HEK293T (cell line): ENCODE data around the gene MAPK8IP2.
A peak's percentile ranks its signal among the peaks of the same experiment; 100 is the strongest.

Experiments used
- CTCF ChIA-PET: fragments of 350-600 bp; formaldehyde crosslinking; extraction: SDS; loops from one replicate; lab custom pipeline; 2021; ENCODE audit warnings: antibody characterized with exemption, inconsistent platforms; lab: Yijun Ruan, JAX
- POLR2A ChIA-PET: fragments of 350-600 bp; formaldehyde crosslinking; extraction: SDS; loops from one replicate; lab custom pipeline; 2020; ENCODE audit warnings: antibody characterized with exemption, inconsistent platforms; lab: Yijun Ruan, JAX
- DNase-seq: peaks from one replicate; pipeline ENCODE4 v3.0.0; 2012; ENCODE audit warnings: mixed read lengths; ENCODE audit errors: extremely low spot score
- ARNT ChIP-seq: fragments of 450-650 bp; IDR thresholded peaks from 2 replicates; pipeline ENCODE4 v1.6.1; 2017; ENCODE audit warnings: mild to moderate bottlenecking
- BHLHE40 ChIP-seq: fragments of 450-650 bp; IDR thresholded peaks from 2 replicates; pipeline ENCODE4 v1.6.1; 2016; ENCODE audit warnings: mild to moderate bottlenecking, moderate library complexity, borderline replicate concordance
- CTBP1 ChIP-seq: fragments of 450-650 bp; IDR thresholded peaks from 2 replicates; pipeline ENCODE4 v1.6.1; 2016; ENCODE audit warnings: borderline replicate concordance
- ELF4 ChIP-seq: fragments of 450-650 bp; IDR thresholded peaks from 2 replicates; pipeline ENCODE4 v1.6.1; 2017; ENCODE audit warnings: antibody characterized with exemption
- FOXA1 ChIP-seq: fragments of 450-650 bp; IDR thresholded peaks from 2 replicates; pipeline ENCODE4 v1.6.1; 2016; ENCODE audit warnings: mild to moderate bottlenecking
- FOXK2 ChIP-seq: fragments of 450-650 bp; IDR thresholded peaks from 2 replicates; pipeline ENCODE4 v1.6.1; 2016; ENCODE audit warnings: mild to moderate bottlenecking
- FOXM1 ChIP-seq: fragments of 450-650 bp; IDR thresholded peaks from 2 replicates; pipeline ENCODE4 v1.6.1; 2017; ENCODE audit warnings: mild to moderate bottlenecking, borderline replicate concordance
- HDGF ChIP-seq: fragments of 450-650 bp; IDR thresholded peaks from 2 replicates; pipeline ENCODE4 v1.6.1; 2017; ENCODE audit warnings: antibody characterized with exemption, borderline replicate concordance
- L3MBTL2 ChIP-seq: fragments of 450-650 bp; conservative IDR thresholded peaks from 2 replicates; pipeline ENCODE4 v1.6.1; 2016; ENCODE audit warnings: mild to moderate bottlenecking
- LEF1 ChIP-seq: fragments of 450-650 bp; IDR thresholded peaks from 2 replicates; pipeline ENCODE4 v1.6.1; 2017; ENCODE audit warnings: mild to moderate bottlenecking, borderline replicate concordance
- NFRKB ChIP-seq: fragments of 450-650 bp; IDR thresholded peaks from 2 replicates; pipeline ENCODE4 v1.6.1; 2016; ENCODE audit warnings: mild to moderate bottlenecking, moderate library complexity
- PKNOX1 ChIP-seq: fragments of 450-650 bp; IDR thresholded peaks from 2 replicates; pipeline ENCODE4 v1.6.1; 2016
- SP1 ChIP-seq: fragments of 450-650 bp; IDR thresholded peaks from 2 replicates; pipeline ENCODE4 v1.6.1; 2017
- SUZ12 ChIP-seq: fragments of 450-650 bp; IDR thresholded peaks from 2 replicates; pipeline ENCODE4 v1.6.1; 2016; ENCODE audit warnings: mild to moderate bottlenecking
- TARDBP ChIP-seq: fragments of 450-650 bp; IDR thresholded peaks from 2 replicates; pipeline ENCODE4 v1.6.1; 2016
- ZNF384 ChIP-seq: fragments of 450-650 bp; IDR thresholded peaks from 2 replicates; pipeline ENCODE4 v1.6.1; 2016

Gene MAPK8IP2

GRCh38 chr22:50620593-50621355 is 20.2 kb downstream of the MAPK8IP2 start:
- CTCF ChIA-PET = interaction anchor here (0.6 to 2.2 kb wide), 17 partner anchors 9 to 494 kb away, joined by 3 to 10 read pairs (median 4); partner anchors contain the start of genes SCO2 and SYCE3
- POLR2A ChIA-PET = interaction anchor here (0.7 to 2.2 kb wide), 8 partner anchors 8 to 95 kb away, joined by 3 to 11 read pairs (median 4); partner anchors contain the start of genes CHKB, CPT1B and SCO2
- TF ChIP-seq L3MBTL2 (peak; percentile 31; the same call in 1 of the 2 replicates), LEF1 (no peak)
- DNase-seq = peak; percentile 77

GRCh38 chr22:50621356-50621880 is 20.8 kb downstream of the MAPK8IP2 start:
- ChIA-PET POLR2A (interaction anchor here (1.0 to 2.2 kb wide), 6 partner anchors 9 to 96 kb away, joined by 3 to 11 read pairs (median 6); partner anchors contain the start of genes CHKB, CPT1B and SCO2), CTCF (interaction anchor here (0.8 to 2.2 kb wide), 7 partner anchors 10 to 96 kb away, joined by 4 to 10 read pairs (median 6); partner anchors contain the start of genes SCO2 and SYCE3)
- DNase-seq = no peak
- TF ChIP-seq ARNT (no peak), FOXM1 (no peak), ELF4 (no peak), LEF1 (no peak), ZNF384 (no peak), CTBP1 (no peak), L3MBTL2 (no peak), HDGF (no peak), NFRKB (no peak), FOXA1 (no peak), TARDBP (no peak), SP1 (no peak), FOXK2 (no peak), PKNOX1 (no peak), BHLHE40 (no peak), SUZ12 (no peak)

- no peak for DNase-seq
- ChIA-PET CTCF (interaction anchor here (0.7 to 2.2 kb wide), 4 partner anchors 16 to 59 kb away, joined by 4 to 10 read pairs (median 7); partner anchors contain the start of gene SYCE3), POLR2A (interaction anchor here (1.3 to 2.2 kb wide), 4 partner anchors 40 to 96 kb away, joined by 6 to 11 read pairs (median 8); partner anchors contain the start of genes CHKB, CPT1B and SCO2)
- no peak for TF ChIP-seq FOXA1
- no peak for TF ChIP-seq FOXK2
- TF ChIP-seq HDGF = no peak
- TF ChIP-seq SUZ12 = no peak
- TF ChIP-seq FOXM1 = no peak
- TF ChIP-seq ELF4 = no peak
- TF ChIP-seq PKNOX1 = no peak
- TF ChIP-seq LEF1 = no peak
- TF ChIP-seq CTBP1 = no peak
- no peak for TF ChIP-seq NFRKB
- no peak for TF ChIP-seq SP1
- no peak for TF ChIP-seq BHLHE40
- TF ChIP-seq ARNT = no peak
- TF ChIP-seq ZNF384 = no peak
- no peak for TF ChIP-seq L3MBTL2
Observed at GRCh38 chr22:50621948-50622722, 21.5 kb downstream of the MAPK8IP2 start.

GRCh38 chr22:50622723-50623327 is 22.2 kb downstream of the MAPK8IP2 start:
- ChIA-PET POLR2A (interaction anchor here (2.2 kb wide), 1 partner anchor 40 kb away, joined by 10 read pairs; the partner anchor contains the start of gene CHKB), CTCF (interaction anchor here (0.7 kb wide), 1 partner anchor 42 kb away, joined by 4 read pairs; no protein-coding TSS in a partner anchor)
- DNase-seq = no peak
- TF ChIP-seq SP1 = no peak
- no peak for TF ChIP-seq ELF4
- no peak for TF ChIP-seq L3MBTL2
- TF ChIP-seq CTBP1 = no peak
- no peak for TF ChIP-seq NFRKB
- TF ChIP-seq FOXA1 = no peak
- TF ChIP-seq BHLHE40 = no peak
- TF ChIP-seq ARNT = no peak
- no peak for TF ChIP-seq FOXM1
- TF ChIP-seq HDGF = no peak
- no peak for TF ChIP-seq TARDBP
- no peak for TF ChIP-seq LEF1

- ChIA-PET CTCF (no interaction called here), POLR2A (interaction anchor here (1.0 kb wide), 1 partner anchor 117 kb away, joined by 3 read pairs; the partner anchor contains the start of genes LMF2 and NCAPH2)
- no peak for TF ChIP-seq CTBP1
- TF ChIP-seq NFRKB = no peak
- no peak for TF ChIP-seq FOXA1
- no peak for TF ChIP-seq HDGF
- TF ChIP-seq SUZ12 = no peak
- no peak for TF ChIP-seq FOXK2
- DNase-seq = no peak
Observed at GRCh38 chr22:50624347-50625130, 23.9 kb downstream of the MAPK8IP2 start.
